GM18526 (cell line): ENCODE data around the gene MYO5C.

Experiments
- POLR2A ChIP-seq: IDR thresholded peaks from 3 replicates; pipeline ENCODE4 v1.6.1; 2011; ENCODE audit not compliant: insufficient read length; ENCODE audit errors: extremely low read depth

MYO5C gene

GRCh38 chr15:52191207-52191606 is 104.4 kb downstream of the MYO5C start, which contains the start of gene GNB5:
Gene GNB5 (minus strand): TSS chr15:52191392. CDS start chr15:52184676, 6,716 bp downstream.
- TF ChIP-seq POLR2A: no peak

GRCh38 chr15:52186651-52187486 is 108.7 kb downstream of the MYO5C start:
- no peak for TF ChIP-seq POLR2A

GRCh38 chr15:52185151-52185561 is 110.4 kb downstream of the MYO5C start:
- TF ChIP-seq POLR2A: no peak

- no peak for TF ChIP-seq POLR2A
These were observed 110.9 kb downstream of the MYO5C start for GRCh38 chr15:52184721-52185120.

- no peak for TF ChIP-seq POLR2A
These were observed 111.9 kb downstream of the MYO5C start for GRCh38 chr15:52183562-52184173.

- TF ChIP-seq POLR2A: no peak
These were observed 113.4 kb downstream of the MYO5C start for GRCh38 chr15:52181938-52182780.

- TF ChIP-seq POLR2A: no peak
These were observed 114.7 kb downstream of the MYO5C start for GRCh38 chr15:52180851-52181450.

- TF ChIP-seq POLR2A: no peak
These were observed 115.3 kb downstream of the MYO5C start for GRCh38 chr15:52180196-52180835.

- TF ChIP-seq POLR2A: peak; percentile 51
These were observed 116.1 kb downstream of the MYO5C start for GRCh38 chr15:52179278-52180195.

- TF ChIP-seq POLR2A: no peak
These were observed 116.8 kb downstream of the MYO5C start for GRCh38 chr15:52178765-52179164.

- TF ChIP-seq POLR2A: no peak
These were observed 122.7 kb downstream of the MYO5C start for GRCh38 chr15:52172869-52173268.

- TF ChIP-seq POLR2A: no peak
These were observed 123.8 kb downstream of the MYO5C start for GRCh38 chr15:52171807-52172206.

- no peak for TF ChIP-seq POLR2A
These were observed 124.2 kb downstream of the MYO5C start for GRCh38 chr15:52171386-52171785.
